Esophagus muscularis mucosa (tissue), 4 donors: ENCODE measurements around the gene COL10A1. TPM values are rescaled to one million over a fixed set of nuclear protein-coding genes. Genes with fewer than 3 reads are reported as not detected.

Source experiments
- DNase-seq: peaks from one replicate; pipeline ENCODE4 v3.0.0-alpha.2; 2017; ENCODE audit errors: extremely low spot score
- H3K27ac ChIP-seq, 4 donors: fragments of 200-600 bp; sonication (generic); replicated peaks in 1 of 4; 1 replicate in 3 of 4; 2 replicates in 1 of 4; pipeline ENCODE4 v1.5.1; 2016 to 2019; ENCODE audit warnings: mild to moderate bottlenecking in 1 of 4
- H3K27me3 ChIP-seq, 4 donors: fragments of 200-600 bp; sonication (generic); one replicate each; pipeline versions ENCODE4 v1.5.1 to v1.6.0; 2016 to 2019
- H3K36me3 ChIP-seq, 4 donors: fragments of 200-600 bp; sonication (generic); one replicate each; pipeline ENCODE4 v1.5.1; 2016 to 2019
- H3K4me1 ChIP-seq, 4 donors: fragments of 200-600 bp; sonication (generic); one replicate each; pipeline ENCODE4 v1.5.1; 2016 to 2019
- H3K4me3 ChIP-seq, 4 donors: fragments of 200-600 bp; sonication (generic); 1 replicate in 2 of 4; 2 replicates in 2 of 4; pipeline ENCODE4 v1.5.1; 2016 to 2019; ENCODE audit warnings: mild to moderate bottlenecking in 4 of 4, moderate library complexity in 1 of 4
- H3K9me3 ChIP-seq, 4 donors: fragments of 200-600 bp; sonication (generic); 1 replicate in 3 of 4; 2 replicates in 1 of 4; pipeline ENCODE4 v1.5.1; 2016 to 2019
- CTCF ChIP-seq, 3 experiments: fragments of 200-600 bp in 2 of 3; fragments of 450-650 bp in 1 of 3; sonication (generic) in 2 of 3; IDR thresholded peaks; one replicate each; pipeline ENCODE4 v1.5.1; 2017 to 2019; ENCODE audit warnings: antibody characterized with exemption in 3 of 3, mild to moderate bottlenecking in 2 of 3, moderate library complexity in 1 of 3
- EP300 ChIP-seq: sonication (generic); formaldehyde crosslinking; IDR thresholded peaks from one replicate; pipeline ENCODE4 v1.6.1; 2017; ENCODE audit warnings: antibody characterized with exemption
- POLR2A ChIP-seq: fragments of 450-650 bp; IDR thresholded peaks from one replicate; pipeline ENCODE4 v1.6.1; 2017; ENCODE audit warnings: antibody characterized with exemption, moderate library complexity, mild to moderate bottlenecking, low read depth
- POLR2AphosphoS5 ChIP-seq, 2 donors: sonication (generic); formaldehyde crosslinking; IDR thresholded peaks; one replicate each; pipeline ENCODE4 v1.6.1; 2017; ENCODE audit warnings: antibody characterized with exemption in 2 of 2
- WGBS: methylation state at CpG from one replicate; pipeline ENCODE4 v1.1.5; 2018; 5-methylcytosine and 5-hydroxymethylcytosine counted together
- intact Hi-C: fragments of 100-400 bp; cut with DNase I; formaldehyde crosslinking; loops from one replicate; pipeline ENCODE4 v1.15.1; 2023
- total RNA-seq, 4 donors: library from RNA; depleted of rRNA; stranded (reverse); fragments of >200 nt; gene quantifications; one replicate each; pipeline versions ENCODE4 v1.1.0 to v1.2.1, GENCODE V29; 2016

COL10A1 gene
- total RNA-seq, 4 donors from 2014 or later = not detected

GRCh38 chr6:116168148-116168547 is 42.2 kb upstream of the COL10A1 start:
- intact Hi-C loops = no loop called here
- Histone ChIP-seq H3K4me1 (peaks cover 0 to 16% (median 13%) of the 10 kb centered on the region in 4 donors), H3K9me3 (no peaks in the 10 kb centered on the region), H3K27ac (no peak overlapping the region), H3K4me3 (no peak overlapping the region), H3K27me3 (no peaks in the 10 kb centered on the region), H3K36me3 (no peaks in the 10 kb centered on the region)
- no peak for DNase-seq
- TF ChIP-seq POLR2A (no peak), POLR2AphosphoS5 (IDR thresholded peaks at IDR 0.05) (no peak), EP300 (no peak), CTCF (IDR thresholded peaks at IDR 0.05) (no peak)
- 100% methylated on average over 1 of the region's 1 CpG for WGBS

- peak overlapping the region in 3 of 4 donors; percentile 0 to 25 (median 7) for H3K27ac ChIP-seq
- WGBS = 71% methylated on average over 1 of the region's 1 CpG
- TF ChIP-seq EP300 (no peak), CTCF (IDR thresholded peaks at IDR 0.05) (no peak), POLR2AphosphoS5 (IDR thresholded peaks at IDR 0.05) (no peak), POLR2A (no peak)
- no peaks in the 10 kb centered on the region for H3K27me3 ChIP-seq
- no peaks in the 10 kb centered on the region for H3K36me3 ChIP-seq
- no peak overlapping the region for H3K4me3 ChIP-seq
- H3K4me1 ChIP-seq = peaks cover 0 to 16% (median 13%) of the 10 kb centered on the region in 4 donors
- DNase-seq = no peak
- intact Hi-C loops = no loop called here
- H3K9me3 ChIP-seq = no peaks in the 10 kb centered on the region
Measured at GRCh38 chr6:116166369-116166768, 40.4 kb upstream of the COL10A1 start.

GRCh38 chr6:116165596-116165995 is 39.7 kb upstream of the COL10A1 start:
- 91% methylated on average over 1 of the region's 1 CpG for WGBS
- Histone ChIP-seq H3K27ac (no peak overlapping the region), H3K27me3 (no peaks in the 10 kb centered on the region), H3K4me1 (peaks cover 0 to 16% (median 13%) of the 10 kb centered on the region in 4 donors), H3K9me3 (no peaks in the 10 kb centered on the region), H3K4me3 (no peak overlapping the region), H3K36me3 (no peaks in the 10 kb centered on the region)
- intact Hi-C loops = no loop called here
- no peak for DNase-seq
- TF ChIP-seq EP300 (no peak), POLR2AphosphoS5 (IDR thresholded peaks at IDR 0.05) (no peak), CTCF (IDR thresholded peaks at IDR 0.05) (no peak), POLR2A (no peak)

DNA sequence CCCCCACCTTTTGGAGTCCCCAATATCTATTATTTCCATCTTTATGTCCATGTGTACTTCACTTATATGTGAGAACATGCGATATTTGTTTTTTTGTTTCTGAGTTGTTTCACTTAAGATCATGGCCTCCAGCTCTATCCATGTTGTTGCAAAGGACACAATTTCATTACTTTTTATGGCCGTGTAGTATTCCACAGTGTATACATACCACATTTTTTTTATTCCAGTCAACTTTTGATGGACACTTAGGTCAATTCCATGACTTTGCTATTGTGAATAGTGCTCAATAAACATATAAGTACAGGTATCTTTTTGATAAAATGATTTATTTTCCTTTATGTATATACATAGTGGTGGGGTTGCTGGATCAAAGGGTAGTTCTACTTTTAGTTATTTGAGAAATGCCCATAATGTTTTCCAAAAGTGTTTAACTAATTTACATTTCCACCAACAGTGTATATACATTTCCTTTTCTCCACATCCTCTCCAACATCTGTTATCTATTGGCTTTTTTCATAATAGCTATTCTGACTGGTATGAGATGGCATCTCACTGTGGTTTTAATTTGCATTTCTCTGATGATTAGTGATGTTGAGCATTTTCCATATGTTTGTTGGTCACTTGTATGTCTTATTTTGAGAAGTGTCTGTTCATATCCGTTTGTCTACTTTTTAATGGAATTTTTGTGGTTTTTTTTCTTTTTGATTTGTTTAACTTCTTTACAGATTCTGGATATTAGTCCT is 34.0 kb upstream of the COL10A1 start:
- Histone ChIP-seq H3K36me3 (no peaks in the 10 kb centered on the region), H3K9me3 (no peaks in the 10 kb centered on the region), H3K4me3 (no peak overlapping the region), H3K27ac (no peak overlapping the region), H3K27me3 (no peaks in the 10 kb centered on the region), H3K4me1 (peaks cover 0 to 5% (median 0%) of the 10 kb centered on the region in 4 donors)
- WGBS = 95% methylated on average over 3 of the region's 3 CpGs
- TF ChIP-seq POLR2A = no peak
- no peak for TF ChIP-seq POLR2AphosphoS5 (IDR thresholded peaks at IDR 0.05)
- TF ChIP-seq EP300 = no peak
- no peak for TF ChIP-seq CTCF (IDR thresholded peaks at IDR 0.05)
- no peak for DNase-seq
- intact Hi-C loops = no loop called here

- TF ChIP-seq CTCF (IDR thresholded peaks at IDR 0.05) (no peak), POLR2AphosphoS5 (IDR thresholded peaks at IDR 0.05) (no peak), POLR2A (no peak), EP300 (no peak)
- peaks cover 0 to 5% (median 0%) of the 10 kb centered on the region in 4 donors for H3K4me1 ChIP-seq
- intact Hi-C loops = no loop called here
- H3K9me3 ChIP-seq = no peaks in the 10 kb centered on the region
- no peak overlapping the region for H3K27ac ChIP-seq
- DNase-seq = no peak
- no peaks in the 10 kb centered on the region for H3K36me3 ChIP-seq
- WGBS = 40% methylated on average over 3 of the region's 3 CpGs
- H3K4me3 ChIP-seq = no peak overlapping the region
- no peaks in the 10 kb centered on the region for H3K27me3 ChIP-seq
Measured at GRCh38 chr6:116158641-116159040, 32.7 kb upstream of the COL10A1 start.
